Naive thymus-derived CD8-positive, alpha-beta T cell (primary cell): Measurements from ENCODE around the gene MAX. TPM values are rescaled to one million over a fixed set of nuclear protein-coding genes. Genes with fewer than 3 reads are reported as not detected.

Experiments used
- ATAC-seq, 2 donors: fragments of 150-1000 bp; cut with Tn5 transposase in 1 of 2; sonication (Bioruptor Pico), chemical (Tn5 transposase) in 1 of 2; 1 replicate in 1 of 2; 2 replicates in 1 of 2; pipeline ENCODE4 v1.10.0; 2021; ENCODE audit warnings: mild to moderate bottlenecking in 2 of 2, moderate library complexity in 2 of 2
- POLR2A ChIA-PET: fragments of 350-600 bp; sonication (Branson Sonifier 250); formaldehyde crosslinking; loops from one replicate; lab custom pipeline; 2021; ENCODE audit warnings: antibody characterized with exemption; lab: Charles Lee
- DNase-seq, 10 donors: peaks; one replicate each; pipeline versions ENCODE4 v3.0.0 to v3.0.0-alpha.2; 2020 to 2022
- H3K27ac Mint-ChIP-seq, 10 donors: one replicate each; pipeline ENCODE4 v1.8.0; 2020 to 2022; ENCODE audit warnings: mild to moderate bottlenecking in 10 of 10, mixed read lengths in 10 of 10, moderate library complexity in 4 of 10, inconsistent platforms in 1 of 10
- H3K27me3 Mint-ChIP-seq, 5 donors: one replicate each; pipeline ENCODE4 v1.8.0; 2021 to 2022; ENCODE audit warnings: mixed read lengths in 5 of 5
- H3K36me3 Mint-ChIP-seq, 3 donors: one replicate each; pipeline ENCODE4 v1.8.0; 2020 to 2022; ENCODE audit warnings: mixed read lengths in 3 of 3, mild to moderate bottlenecking in 2 of 3, inconsistent platforms in 1 of 3
- H3K4me1 Mint-ChIP-seq, 4 donors: one replicate each; pipeline ENCODE4 v1.8.0; 2021 to 2022; ENCODE audit warnings: mixed read lengths in 4 of 4
- H3K4me3 Mint-ChIP-seq, 10 donors: one replicate each; pipeline ENCODE4 v1.8.0; 2020 to 2022; ENCODE audit warnings: mild to moderate bottlenecking in 10 of 10, mixed read lengths in 10 of 10, moderate library complexity in 6 of 10, inconsistent platforms in 1 of 10
- H3K9me3 Mint-ChIP-seq, 9 donors: one replicate each; pipeline ENCODE4 v1.8.0; 2020 to 2022; ENCODE audit warnings: mixed read lengths in 9 of 9, mild to moderate bottlenecking in 3 of 9, inconsistent platforms in 1 of 9, moderate library complexity in 1 of 9
- polyA plus RNA-seq, 3 donors: library from polyadenylated mRNA; unstranded; fragments of 300-500 nt; fragmentation: Illumina TruSeq; gene quantifications; one replicate each; pipeline ENCODE4 v1.2.3, GENCODE V29; 2021
- total RNA-seq, 8 experiments: library from RNA in 2 of 8; stranded (reverse) in 2 of 8; gene quantifications; one replicate each; pipeline ENCODE4 v1.2.3 and lab custom pipeline; 2021 to 2026

MAX gene
- 100 to 1,000 TPM; 200 to 216 TPM for total RNA-seq
- 100 to 1,000 TPM; 121 to 140 (median 131) TPM for polyA plus RNA-seq
- 91.8 to 145 (median 119) reads per million in 6 experiments for total RNA-seq (lab: John Stamatoyannopoulos, UW)

- Mint-ChIP-seq H3K4me1 (peaks cover 13 to 40% (median 32%) of the 10 kb centered on the region in 4 donors), H3K27ac (peak within 1 kb of the TSS; percentile 95 to 100 (median 97)), H3K4me3 (peak within 1 kb of the TSS; percentile 77 to 99 (median 96)), H3K9me3 (no peaks in the 10 kb centered on the region), H3K36me3 (peaks cover 0 to 17% (median 2%) of the 10 kb centered on the region in 3 donors), H3K27me3 (peaks cover 0 to 1% (median 0%) of the 10 kb centered on the region in 5 donors)
- DNase-seq (peak; percentile 93 to 100 (median 99)), ATAC-seq (peak; percentile 89 to 92)
- POLR2A ChIA-PET: interaction anchor here (0.6 to 1.4 kb wide), 10 partner anchors 9 to 1559 kb away, joined by 3 to 10 read pairs (median 3); no protein-coding TSS in a partner anchor
These were observed at the start of gene MAX for GRCh38 chr14:65102441-65103149. Gene MAX, minus strand, starts transcription at chr14:65102517. Its CDS starts 178 bp downstream, at chr14:65102339.

GRCh38 chr14:65151609-65151956 is 49.3 kb upstream of the MAX start:
- no peaks in the 10 kb centered on the region for H3K9me3 Mint-ChIP-seq
- H3K27ac Mint-ChIP-seq: no peak overlapping the region
- H3K4me1 Mint-ChIP-seq: no peaks in the 10 kb centered on the region
- no peak overlapping the region for H3K4me3 Mint-ChIP-seq
- no peak for ATAC-seq
- POLR2A ChIA-PET: no interaction called here
- no peak for DNase-seq
- peaks cover 0 to 2% (median 0%) of the 10 kb centered on the region in 5 donors for H3K27me3 Mint-ChIP-seq
- H3K36me3 Mint-ChIP-seq: no peaks in the 10 kb centered on the region

GRCh38 chr14:65150898-65151608 is 48.7 kb upstream of the MAX start:
- ATAC-seq (no peak), DNase-seq (no peak)
- H3K27ac Mint-ChIP-seq: no peak overlapping the region
- H3K27me3 Mint-ChIP-seq: peaks cover 0 to 2% (median 0%) of the 10 kb centered on the region in 5 donors
- no peaks in the 10 kb centered on the region for H3K36me3 Mint-ChIP-seq
- POLR2A ChIA-PET: no interaction called here
- no peaks in the 10 kb centered on the region for H3K4me1 Mint-ChIP-seq
- no peaks in the 10 kb centered on the region for H3K9me3 Mint-ChIP-seq
- no peak overlapping the region for H3K4me3 Mint-ChIP-seq

- H3K4me3 Mint-ChIP-seq: no peak overlapping the region
- no peak for ATAC-seq
- no peak for DNase-seq
- H3K4me1 Mint-ChIP-seq: no peaks in the 10 kb centered on the region
- POLR2A ChIA-PET: interaction anchor here (0.7 kb wide), 1 partner anchor 105 kb away, joined by 3 read pairs; no protein-coding TSS in a partner anchor
- no peaks in the 10 kb centered on the region for H3K9me3 Mint-ChIP-seq
- H3K27ac Mint-ChIP-seq: peak overlapping the region in 1 of 10 donors; percentile 67
- no peaks in the 10 kb centered on the region for H3K36me3 Mint-ChIP-seq
- peaks cover 1 to 9% (median 2%) of the 10 kb centered on the region in 5 donors for H3K27me3 Mint-ChIP-seq
These were observed 46.8 kb upstream of the MAX start for GRCh38 chr14:65149116-65149515.

- H3K9me3 Mint-ChIP-seq: no peaks in the 10 kb centered on the region
- no peaks in the 10 kb centered on the region for H3K36me3 Mint-ChIP-seq
- peak overlapping the region in 1 of 10 donors; percentile 56 for H3K27ac Mint-ChIP-seq
- POLR2A ChIA-PET: no interaction called here
- no peak for ATAC-seq
- H3K4me1 Mint-ChIP-seq: no peaks in the 10 kb centered on the region
- peaks cover 6 to 16% (median 10%) of the 10 kb centered on the region in 5 donors for H3K27me3 Mint-ChIP-seq
- no peak overlapping the region for H3K4me3 Mint-ChIP-seq
- no peak for DNase-seq
These were observed 41.9 kb upstream of the MAX start for GRCh38 chr14:65144170-65144569.

- POLR2A ChIA-PET: no interaction called here
- DNase-seq: no peak
- no peaks in the 10 kb centered on the region for H3K4me1 Mint-ChIP-seq
- no peaks in the 10 kb centered on the region for H3K36me3 Mint-ChIP-seq
- H3K9me3 Mint-ChIP-seq: no peaks in the 10 kb centered on the region
- H3K4me3 Mint-ChIP-seq: no peak overlapping the region
- ATAC-seq: no peak
- H3K27ac Mint-ChIP-seq: no peak overlapping the region
- peaks cover 6 to 16% (median 10%) of the 10 kb centered on the region in 5 donors for H3K27me3 Mint-ChIP-seq
These were observed 40.8 kb upstream of the MAX start for GRCh38 chr14:65142914-65143625.

GRCh38 chr14:65142429-65142828 is 40.1 kb upstream of the MAX start:
- H3K4me1 Mint-ChIP-seq: no peaks in the 10 kb centered on the region
- H3K27me3 Mint-ChIP-seq: peaks cover 6 to 16% (median 10%) of the 10 kb centered on the region in 5 donors
- H3K27ac Mint-ChIP-seq: peak overlapping the region in 1 of 10 donors; percentile 71
- no peak overlapping the region for H3K4me3 Mint-ChIP-seq
- ATAC-seq (no peak), DNase-seq (no peak)
- H3K9me3 Mint-ChIP-seq: no peaks in the 10 kb centered on the region
- no peaks in the 10 kb centered on the region for H3K36me3 Mint-ChIP-seq
- POLR2A ChIA-PET: no interaction called here

- POLR2A ChIA-PET: no interaction called here
- no peaks in the 10 kb centered on the region for H3K9me3 Mint-ChIP-seq
- DNase-seq (no peak), ATAC-seq (no peak)
- H3K4me1 Mint-ChIP-seq: no peaks in the 10 kb centered on the region
- H3K4me3 Mint-ChIP-seq: no peak overlapping the region
- H3K36me3 Mint-ChIP-seq: no peaks in the 10 kb centered on the region
- H3K27ac Mint-ChIP-seq: no peak overlapping the region
- H3K27me3 Mint-ChIP-seq: peaks cover 6 to 16% (median 10%) of the 10 kb centered on the region in 5 donors
These were observed 39.2 kb upstream of the MAX start for GRCh38 chr14:65141523-65141922.

- H3K4me3 Mint-ChIP-seq: no peak overlapping the region
- H3K4me1 Mint-ChIP-seq: peaks cover 4 to 16% (median 9%) of the 10 kb centered on the region in 4 donors
- ATAC-seq (no peak), DNase-seq (no peak)
- no peak overlapping the region for H3K27ac Mint-ChIP-seq
- POLR2A ChIA-PET: interaction anchor here (0.7 to 1.0 kb wide), 2 partner anchors 75 to 193 kb away, joined by 3 read pairs; no protein-coding TSS in a partner anchor
- no peaks in the 10 kb centered on the region for H3K9me3 Mint-ChIP-seq
- no peaks in the 10 kb centered on the region for H3K36me3 Mint-ChIP-seq
- H3K27me3 Mint-ChIP-seq: peaks cover 0 to 2% (median 0%) of the 10 kb centered on the region in 5 donors
These were observed 35.5 kb upstream of the MAX start for GRCh38 chr14:65137648-65138307.

- H3K4me3 Mint-ChIP-seq: peak overlapping the region in 4 of 10 donors; percentile 1 to 34 (median 22)
- DNase-seq (peak in 6 of 10 donors; percentile 7 to 56 (median 32)), ATAC-seq (peak; percentile 85)
- no peaks in the 10 kb centered on the region for H3K36me3 Mint-ChIP-seq
- H3K9me3 Mint-ChIP-seq: no peaks in the 10 kb centered on the region
- POLR2A ChIA-PET: no interaction called here
- no peaks in the 10 kb centered on the region for H3K27me3 Mint-ChIP-seq
- H3K27ac Mint-ChIP-seq: peak overlapping the region in 8 of 10 donors; percentile 15 to 93 (median 76)
- peaks cover 4 to 16% (median 9%) of the 10 kb centered on the region in 4 donors for H3K4me1 Mint-ChIP-seq
These were observed 32.6 kb upstream of the MAX start for GRCh38 chr14:65134651-65135579.

- POLR2A ChIA-PET: interaction anchor here (0.6 kb wide), 1 partner anchor 34 kb away, joined by 5 read pairs; no protein-coding TSS in a partner anchor
- ATAC-seq (no peak), DNase-seq (no peak)
These were observed 30.5 kb upstream of the MAX start for GRCh38 chr14:65132855-65133254.

More at GRCh38 chr14:65132855-65133254, 30.5 kb upstream of the MAX start:
- Mint-ChIP-seq H3K4me3 (no peak overlapping the region), H3K9me3 (no peaks in the 10 kb centered on the region), H3K36me3 (no peaks in the 10 kb centered on the region), H3K4me1 (peaks cover 6 to 16% (median 9%) of the 10 kb centered on the region in 4 donors), H3K27me3 (peaks cover 0 to 3% (median 0%) of the 10 kb centered on the region in 5 donors), H3K27ac (no peak overlapping the region)
